Left hindlimb (tissue), 1 donor: ENCODE data around the gene TAF1B.
A peak's percentile ranks its signal among the peaks of the same experiment; 100 is the strongest.
"Not testable (repeated sequence)": the region's sequence is repeated elsewhere in the genome, so short reads cannot be mapped to it uniquely, and the experiment has no call there.

Experiments used
- DNase-seq: peaks from one replicate; pipeline ENCODE4 v3.0.0-alpha.2; 2018

The TAF1B gene

DNA sequence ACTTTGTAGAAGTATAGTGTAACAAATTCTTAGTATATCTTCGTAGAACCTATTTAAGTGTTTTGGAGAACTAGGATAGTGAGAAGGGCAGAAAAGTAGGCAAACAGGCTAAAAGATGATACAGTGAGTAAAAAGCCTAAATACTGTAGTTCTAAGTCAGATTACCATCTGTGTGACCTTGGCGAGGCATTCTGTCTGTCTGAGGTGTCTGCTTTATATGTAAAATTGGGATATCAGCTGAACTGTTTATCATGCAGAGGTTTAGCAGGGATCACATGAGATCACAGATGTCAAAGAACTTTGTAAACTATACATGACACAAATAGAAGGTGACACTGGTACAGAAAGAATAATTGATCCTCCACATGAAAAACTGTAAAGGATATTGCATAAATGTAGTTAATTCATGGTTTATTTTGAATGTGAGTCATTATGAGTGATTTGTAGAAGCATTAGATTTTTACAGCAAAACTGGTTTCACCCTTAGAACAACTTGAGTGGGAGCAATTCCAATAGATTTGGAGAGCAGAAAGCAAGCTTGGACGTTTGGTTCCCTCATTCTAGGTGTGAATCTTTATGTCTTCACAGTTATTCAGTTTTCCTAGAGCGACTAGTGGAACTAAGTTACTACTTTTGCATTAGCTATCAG is 41.9 kb downstream of the TAF1B start:
- DNase-seq = no peak

DNA sequence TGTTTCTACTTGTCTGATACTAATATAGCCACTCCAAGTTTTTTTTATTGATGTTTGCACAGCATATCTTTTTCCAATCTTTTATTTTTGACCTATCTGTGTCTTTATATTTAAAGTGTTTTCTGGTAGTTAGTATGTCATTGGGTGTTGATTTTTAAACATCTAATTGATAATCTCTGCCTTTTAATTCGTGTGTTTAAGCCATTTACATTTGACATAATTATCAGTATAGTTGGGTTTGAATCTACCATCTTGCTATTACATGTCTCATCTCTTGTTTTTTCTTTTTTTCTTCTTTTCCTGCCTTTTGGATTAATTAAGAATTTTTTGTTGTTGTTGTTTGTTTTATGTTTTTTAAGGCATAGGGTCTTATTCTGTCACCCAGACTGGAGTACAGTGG is 44.2 kb downstream of the TAF1B start:
- no peak for DNase-seq

DNA sequence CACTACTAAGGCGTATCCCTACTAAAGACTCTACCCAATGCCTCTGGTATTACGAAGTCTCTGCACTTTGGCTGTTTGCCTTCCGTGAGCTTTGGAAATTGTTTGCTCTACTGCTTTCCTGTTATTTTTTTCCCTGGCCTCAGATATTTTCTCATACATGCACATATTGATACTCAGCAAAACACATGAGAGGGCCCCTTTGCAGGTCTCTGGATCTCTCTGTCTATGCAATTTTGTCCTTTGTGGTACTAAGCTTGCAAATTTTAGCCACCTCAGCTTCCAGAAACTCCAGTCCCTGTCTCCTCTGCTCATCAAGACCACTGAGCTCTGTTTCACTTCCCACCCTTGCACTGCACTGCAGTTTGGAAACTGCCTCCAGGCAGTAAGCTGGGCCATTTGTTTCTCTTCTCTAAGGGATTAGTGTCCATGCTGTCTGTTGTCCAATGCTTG is 46.6 kb downstream of the TAF1B start:
- DNase-seq = no peak

DNA sequence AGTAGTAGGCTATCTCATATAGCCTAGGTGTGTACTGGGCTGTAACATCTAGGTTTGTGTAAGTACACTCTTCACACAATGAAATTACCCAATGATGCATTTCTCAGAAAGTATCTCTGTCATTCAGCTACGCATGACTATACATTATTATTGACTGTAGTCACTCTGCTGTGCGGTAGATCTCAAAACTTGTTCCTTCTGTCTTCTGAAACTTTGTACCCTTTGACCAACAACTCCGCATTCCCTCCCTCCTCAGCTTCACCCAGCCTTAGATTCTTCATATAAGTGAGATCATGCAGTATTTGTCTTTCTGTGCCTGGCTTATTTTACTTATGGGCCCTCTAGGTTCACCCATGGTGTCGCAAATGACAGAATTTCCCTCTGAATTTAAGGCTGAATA is 49.0 kb downstream of the TAF1B start:
- DNase-seq = no peak

DNA sequence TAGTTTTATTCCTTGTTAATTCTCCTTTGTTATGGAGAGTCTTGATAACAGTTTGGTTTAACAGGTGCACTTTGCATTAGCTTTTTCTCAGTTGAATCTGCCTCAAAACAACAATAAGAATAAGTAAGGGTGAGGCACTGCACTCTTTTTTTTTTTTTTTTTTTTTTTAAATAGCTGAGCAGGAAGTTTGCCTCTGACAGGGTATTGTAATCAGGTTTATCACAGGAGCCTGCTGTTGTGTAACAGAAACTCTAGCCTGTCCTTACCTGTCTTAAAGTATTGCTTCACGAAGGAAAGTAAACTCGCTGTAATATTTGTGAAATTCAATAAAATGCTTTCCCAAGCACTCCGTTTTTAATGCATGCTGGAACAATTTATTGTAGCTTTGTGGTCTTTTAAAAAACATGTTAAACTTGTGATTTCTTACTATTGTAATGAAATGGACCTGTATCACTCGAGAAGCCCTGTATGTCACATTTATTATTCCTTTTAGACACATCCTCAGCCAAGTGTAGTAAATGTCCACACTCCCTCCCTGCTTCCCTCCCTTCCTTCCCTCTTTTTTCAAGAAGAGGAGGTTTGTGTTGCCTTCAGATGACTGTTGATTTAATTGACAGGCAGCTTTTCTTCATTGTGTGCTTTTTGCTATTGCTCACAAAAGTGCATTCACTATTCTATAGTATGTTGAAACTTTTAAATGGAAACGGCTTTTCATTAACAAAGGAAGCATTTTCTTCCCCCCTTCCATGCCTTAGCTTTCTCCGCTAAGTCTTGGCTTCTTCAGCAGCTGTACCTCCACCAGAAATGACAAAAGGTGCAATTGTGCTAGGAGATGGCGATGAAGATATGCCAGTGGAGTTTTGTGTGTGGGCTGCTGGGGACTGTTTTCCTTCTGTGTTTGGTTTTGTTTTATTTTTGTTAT is 52.7 kb downstream of the TAF1B start:
- DNase-seq = no peak

DNA sequence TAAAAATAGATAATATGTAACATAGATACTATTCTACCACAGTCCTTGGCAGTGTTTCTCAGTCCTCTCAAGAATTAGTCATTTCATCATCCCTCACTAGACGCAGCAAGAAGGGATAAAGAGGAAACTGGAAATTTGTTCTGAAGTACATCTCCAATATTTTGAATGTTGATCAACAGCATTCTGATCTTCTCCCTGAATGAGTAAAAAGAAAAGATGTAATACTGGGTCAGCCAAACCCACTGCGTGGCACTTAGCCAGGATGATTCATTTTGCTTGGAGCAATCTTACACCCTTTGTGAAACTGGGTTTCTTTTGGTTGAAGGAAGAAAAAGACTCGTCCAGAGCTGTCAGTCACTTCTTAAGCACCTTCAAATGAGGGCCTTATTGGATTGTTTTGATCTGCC is 54.1 kb downstream of the TAF1B start:
- DNase-seq = peak; percentile 61

DNA sequence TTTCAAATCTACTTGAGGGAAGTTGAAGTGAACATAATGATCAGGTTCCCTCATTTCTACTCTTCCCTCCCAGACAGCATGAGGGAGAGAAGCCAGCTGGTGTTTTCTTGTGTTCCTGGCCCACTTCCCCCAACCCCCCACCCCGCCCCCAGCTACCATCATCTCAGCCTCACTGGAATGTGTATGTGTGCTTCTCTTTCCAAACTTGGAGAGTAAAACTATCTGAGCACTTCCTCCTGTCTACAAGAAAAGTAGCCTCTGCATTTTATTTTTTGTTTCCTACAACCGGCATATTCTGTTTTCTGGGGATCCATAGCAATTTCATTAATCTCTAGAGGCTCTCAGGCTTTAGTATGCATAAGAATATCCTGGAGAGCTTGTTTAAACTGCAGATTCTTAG is 54.6 kb downstream of the TAF1B start:
- DNase-seq = peak; percentile 40

DNA sequence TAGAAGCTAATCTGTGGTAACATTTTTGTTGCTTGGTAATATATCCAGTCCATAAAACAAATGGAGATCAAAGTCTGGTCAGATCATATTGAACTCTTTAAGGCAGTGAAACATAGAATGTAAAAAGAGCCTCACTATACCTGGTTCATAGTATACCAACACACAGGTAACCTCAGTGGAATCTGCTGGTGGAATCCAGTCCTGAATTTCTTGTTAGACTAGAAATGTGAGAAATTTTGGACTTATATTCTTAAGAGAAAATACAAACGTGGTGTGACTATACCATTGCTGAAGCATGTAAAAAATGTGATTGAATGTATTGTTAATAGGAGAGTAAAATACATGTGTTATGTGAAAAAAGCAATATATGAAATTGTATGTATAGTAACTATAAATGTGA is 62.1 kb downstream of the TAF1B start:
- no peak for DNase-seq

DNA sequence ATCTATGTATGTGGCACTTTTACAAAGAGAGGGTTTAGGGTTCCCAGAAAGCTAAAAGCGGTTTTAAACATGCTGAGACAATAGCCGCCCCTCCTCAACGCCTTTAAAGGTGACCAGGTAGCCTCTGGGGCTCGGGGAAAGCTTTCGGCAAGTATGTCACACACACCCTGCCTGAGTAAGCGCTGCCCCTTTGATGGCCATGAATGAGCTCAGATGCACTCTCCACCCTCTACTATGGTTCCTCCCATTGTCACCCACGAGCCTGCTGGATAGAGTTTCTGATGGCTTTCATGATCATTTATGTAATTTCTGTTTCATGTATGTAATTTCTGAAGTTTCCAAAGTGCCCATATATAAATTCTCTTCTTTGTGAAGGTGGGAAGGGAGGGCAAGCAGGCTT is 64.1 kb downstream of the TAF1B start:
- DNase-seq = no peak

DNA sequence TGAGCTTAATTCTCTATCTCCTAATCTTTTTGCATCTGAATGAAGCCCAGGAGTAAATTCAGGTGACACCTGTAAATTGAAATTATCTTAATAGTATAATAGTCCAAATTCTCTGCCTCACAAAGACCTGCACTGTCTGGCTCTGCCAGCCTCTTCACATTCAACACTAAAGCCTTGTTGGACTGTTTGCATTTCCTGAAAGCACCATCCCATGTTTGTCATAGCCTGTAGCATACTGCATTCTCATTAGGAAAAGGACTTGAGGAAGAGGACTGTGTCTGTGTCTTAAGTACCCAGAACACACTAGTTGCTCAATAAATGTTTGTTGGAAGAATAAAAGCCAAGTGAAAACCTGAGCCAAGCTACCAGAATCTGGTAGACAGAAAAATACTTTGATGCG is 65.4 kb downstream of the TAF1B start:
- DNase-seq = no peak

DNA sequence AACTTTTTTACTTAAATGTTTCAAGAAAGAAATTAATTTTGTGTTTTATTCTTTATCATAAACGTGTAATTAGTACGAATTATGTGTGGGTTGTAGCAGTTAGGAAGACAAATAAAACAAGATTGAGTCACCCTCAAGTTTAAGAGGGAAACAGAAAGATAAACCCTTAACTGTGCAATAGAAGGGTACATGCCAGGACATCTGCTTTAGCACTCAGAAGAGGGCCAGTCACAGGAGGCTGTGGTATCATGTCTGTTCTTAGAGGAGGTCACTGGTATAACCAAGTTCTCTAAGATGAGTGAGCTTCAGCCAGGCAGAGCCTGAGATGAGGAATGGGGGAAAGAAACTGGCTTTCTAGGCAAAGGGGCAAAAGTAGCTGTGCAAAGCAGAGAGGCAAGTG is 65.8 kb downstream of the TAF1B start:
- DNase-seq = no peak

DNA sequence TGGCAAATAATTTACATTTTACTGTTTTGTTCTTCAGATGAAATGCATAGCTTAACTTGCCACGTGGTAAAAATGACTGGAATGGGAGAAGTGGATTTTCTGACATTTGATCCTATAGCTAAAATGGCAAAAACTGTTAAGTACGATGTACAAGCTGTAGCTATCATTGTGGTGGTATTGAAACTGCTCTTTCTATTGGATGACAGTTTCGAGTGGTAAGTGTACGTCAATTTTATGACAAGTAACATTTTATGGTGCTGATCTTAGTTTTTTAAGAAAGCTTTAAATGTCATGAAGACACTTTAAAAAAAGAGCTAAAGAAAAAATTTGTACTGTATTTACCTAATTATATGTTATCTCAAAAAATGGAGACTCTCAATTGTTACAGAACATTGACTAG is 67.4 kb downstream of the TAF1B start:
- no peak for DNase-seq

DNA sequence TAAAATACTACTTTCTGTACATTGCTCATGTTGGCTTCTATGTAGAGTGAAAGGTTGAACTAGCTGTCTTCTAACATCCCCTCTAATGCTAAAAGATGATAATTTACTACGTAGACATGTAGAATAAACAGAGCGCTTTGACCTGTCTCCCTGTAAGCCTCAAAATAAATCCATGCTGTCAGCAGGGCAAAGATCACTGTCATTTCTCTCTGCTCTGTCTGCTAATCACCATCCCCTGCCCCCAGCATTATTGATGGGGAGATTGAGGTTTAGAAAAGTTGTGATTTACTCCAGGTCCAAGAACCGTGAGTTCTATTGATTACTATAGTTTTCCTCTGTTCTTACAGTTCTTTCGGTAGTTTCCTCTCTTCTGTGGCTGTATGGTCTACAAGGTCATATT is 69.2 kb downstream of the TAF1B start:
- no peak for DNase-seq

DNA sequence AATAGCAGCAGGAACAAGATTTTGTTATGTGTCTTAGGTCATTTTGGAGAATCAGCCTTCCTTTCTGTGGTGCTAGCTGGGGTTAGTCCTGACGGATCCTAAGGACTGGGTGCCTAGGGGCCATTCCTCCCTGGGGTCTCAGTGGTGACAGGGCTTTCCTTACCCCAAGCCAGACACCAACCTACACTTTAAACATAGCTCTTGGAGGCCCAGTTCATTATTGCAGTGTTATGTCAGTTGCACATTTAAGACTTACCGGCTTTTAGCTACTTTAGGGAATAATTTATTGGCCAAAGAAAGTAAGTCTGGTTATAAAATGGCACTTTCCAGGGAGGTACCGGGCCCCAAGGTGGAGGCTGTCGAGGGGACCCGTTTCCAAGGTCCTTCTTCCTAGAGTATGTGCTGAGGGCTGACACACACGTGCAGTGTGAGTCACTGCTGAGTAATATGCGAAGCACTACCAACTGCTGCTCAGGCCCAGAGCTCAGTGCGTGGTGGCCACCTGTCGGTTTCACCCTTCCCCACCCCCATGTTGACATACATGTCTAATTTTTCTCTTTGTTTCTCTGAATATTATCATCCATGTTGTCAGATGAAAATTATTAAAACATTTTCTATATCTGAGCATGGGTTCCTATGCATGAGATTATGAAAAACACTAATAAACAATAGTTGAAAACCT is 71.3 kb downstream of the TAF1B start:
- DNase-seq = no peak

DNA sequence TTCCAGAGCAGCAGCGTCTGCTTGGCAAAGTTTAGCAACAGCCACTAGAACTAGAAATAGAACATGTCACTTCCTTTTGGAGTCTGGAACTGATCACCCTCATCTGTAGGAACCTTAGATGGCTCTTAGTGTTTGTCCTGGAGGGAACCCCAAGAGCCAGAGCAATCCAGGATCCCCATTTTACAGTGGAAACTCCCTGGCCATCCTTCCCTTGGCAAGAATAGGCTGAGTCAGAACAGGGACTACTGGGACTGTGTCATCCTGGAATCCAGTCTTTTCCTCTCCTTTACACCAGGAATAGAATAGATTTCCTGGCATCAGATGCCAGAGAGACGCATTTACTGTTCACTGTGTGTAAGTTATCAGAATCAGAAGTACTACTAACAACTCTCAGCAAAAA is 75.0 kb downstream of the TAF1B start:
- DNase-seq = no peak

DNA sequence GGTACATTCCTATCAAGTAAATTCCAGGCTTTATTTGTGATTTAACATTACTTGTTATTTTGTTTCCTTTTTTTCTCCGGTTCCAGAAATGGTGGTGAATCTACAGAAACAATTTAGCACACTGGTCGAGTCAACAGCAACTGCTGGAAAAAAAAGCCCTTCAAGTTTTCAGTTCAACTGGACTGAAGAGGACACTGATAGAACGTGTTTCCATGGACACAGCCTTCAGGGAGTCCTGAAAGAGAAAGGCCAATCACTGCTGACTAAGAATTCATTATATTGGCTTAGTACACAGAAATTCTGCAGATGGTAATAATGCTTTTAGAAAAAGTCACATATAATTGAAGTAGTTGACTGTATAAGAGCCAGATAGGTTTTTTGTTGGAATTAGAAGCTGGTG is 76.2 kb downstream of the TAF1B start:
- DNase-seq = no peak

DNA sequence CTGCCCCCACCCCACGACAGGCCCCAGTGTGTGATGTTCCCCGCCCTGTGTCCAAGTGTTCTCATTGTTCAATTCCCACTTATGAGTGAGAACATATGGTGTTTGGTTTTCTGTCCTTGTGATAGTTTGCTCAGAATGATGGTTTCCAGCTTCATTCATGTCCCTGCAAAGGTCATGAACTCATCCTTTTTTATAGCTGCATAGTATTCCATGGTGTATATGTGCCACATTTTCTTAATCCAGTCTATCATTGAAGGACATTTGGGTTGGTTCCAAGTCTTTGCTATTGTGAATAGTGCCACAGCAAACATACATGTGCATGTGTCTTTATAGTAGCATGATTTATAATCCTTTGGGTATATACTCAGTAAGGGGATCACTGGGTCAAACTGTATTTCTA is 83.7 kb downstream of the TAF1B start:
- DNase-seq = not testable (repeated sequence)

DNA sequence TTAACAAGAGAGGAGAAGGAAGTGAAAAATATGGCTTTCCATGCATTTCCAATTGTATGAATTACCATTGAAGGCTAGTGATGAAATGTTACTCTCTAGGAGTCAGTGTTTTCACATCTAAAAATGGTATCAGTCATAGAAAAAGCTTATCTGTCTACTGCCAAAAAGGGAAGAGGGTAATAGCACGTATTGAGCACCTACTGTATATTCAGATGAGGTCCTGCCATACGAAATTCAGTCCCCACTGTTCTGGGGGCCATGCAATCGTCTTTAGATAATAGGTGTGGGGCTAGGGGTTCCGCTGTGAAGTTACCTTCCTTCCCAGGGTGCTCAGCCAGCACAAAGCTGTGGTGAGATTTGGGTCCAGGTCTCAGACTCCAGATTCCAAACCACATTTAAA is 94.0 kb downstream of the TAF1B start:
- DNase-seq = no peak

DNA sequence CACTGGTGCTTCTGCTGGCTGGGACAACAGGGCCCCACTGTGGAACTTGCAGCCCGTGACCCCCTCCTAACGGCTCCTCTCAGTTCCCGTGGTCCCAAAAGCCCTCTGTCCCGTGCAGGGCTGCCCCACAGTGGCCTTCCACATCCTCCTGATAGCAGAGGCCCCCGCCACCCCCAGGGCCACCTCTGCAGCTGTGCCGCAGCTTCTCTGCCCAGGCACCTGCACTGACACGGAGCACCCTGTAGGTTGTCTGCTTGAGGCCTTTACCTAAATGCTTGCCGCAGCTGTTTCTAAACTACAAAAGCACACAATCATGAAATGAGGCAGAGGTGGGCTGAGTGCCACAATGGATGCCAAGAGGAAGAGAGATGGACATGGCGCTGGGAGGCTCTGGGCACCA is 94.7 kb downstream of the TAF1B start:
- DNase-seq = no peak

DNA sequence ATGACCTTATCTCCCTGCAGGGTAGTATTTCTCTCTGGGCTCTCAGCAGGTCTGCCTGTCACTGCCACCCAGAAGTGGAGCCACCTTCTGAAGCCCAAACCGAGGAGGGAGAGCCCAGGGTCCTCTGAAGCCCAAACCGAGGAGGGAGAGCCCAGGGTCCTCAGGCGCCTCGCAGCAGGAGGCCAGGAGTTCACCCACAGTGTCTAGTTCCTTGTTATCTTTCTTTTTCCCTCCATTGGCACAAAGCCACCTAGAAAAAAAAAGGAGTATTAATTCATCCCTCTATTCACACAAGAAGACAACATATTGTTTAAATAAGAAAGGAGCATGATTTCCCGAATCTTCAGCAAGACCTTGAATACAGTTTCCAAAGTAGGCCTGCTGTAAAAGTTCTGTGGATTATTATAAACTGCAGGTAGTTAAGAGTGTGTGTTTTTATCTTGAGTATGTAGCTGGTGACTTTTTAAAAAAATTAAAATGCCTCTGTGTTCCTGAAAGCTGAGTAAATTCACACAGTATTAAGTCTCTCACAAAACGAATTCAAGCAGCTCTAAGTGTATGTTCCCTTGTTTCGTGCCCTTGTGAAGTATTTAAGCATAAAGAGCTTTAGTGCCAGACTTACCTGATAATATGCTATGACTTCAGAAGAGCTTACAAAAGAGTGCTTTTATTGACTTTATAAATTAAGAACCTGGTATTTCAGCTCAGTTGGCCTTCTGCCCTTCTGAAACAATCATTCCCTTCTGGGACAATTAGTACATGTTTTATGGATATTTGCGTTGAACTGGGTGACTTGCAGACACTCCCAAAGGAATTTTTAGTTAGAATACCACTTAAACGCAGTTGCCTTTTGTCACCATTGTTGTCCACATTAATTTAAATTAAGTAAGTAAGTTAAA is 96.6 kb downstream of the TAF1B start:
- no peak for DNase-seq

DNA sequence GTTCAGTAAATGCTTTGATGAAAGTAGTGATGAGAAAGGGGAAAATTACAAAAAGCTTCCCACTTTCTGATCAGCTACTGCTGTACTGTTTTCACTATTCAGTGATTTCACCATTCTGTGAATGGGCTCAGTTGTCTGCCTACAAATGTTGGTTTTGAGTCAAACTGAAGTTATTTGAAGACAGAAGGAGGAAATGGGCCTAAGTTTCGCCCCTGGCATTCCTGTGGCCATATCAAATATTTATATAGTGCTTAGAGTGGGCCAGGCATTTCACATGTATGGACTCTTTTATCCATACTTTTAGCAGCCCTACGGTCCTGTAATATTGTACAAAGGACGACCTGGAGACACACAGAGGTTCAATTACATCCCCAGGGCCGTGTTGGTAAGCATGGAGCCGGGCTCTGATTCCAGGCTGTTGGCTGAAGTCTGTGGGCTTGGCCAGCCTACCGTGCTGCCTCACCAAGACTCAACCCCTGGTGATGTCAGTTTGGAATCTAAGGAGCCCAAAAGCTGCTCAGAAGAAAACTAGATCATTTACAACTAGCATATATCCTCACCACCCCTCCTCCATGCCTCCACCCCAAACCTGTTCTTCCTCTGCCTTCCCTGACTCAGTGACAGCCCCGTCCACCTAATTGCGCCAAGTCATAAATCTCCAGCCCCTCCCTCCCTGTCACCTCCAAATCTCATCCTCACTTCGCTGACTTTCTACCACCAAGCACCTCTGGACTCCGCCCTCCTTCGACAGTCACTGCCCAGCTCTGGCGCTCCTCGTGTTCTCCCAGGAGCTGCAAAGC is 98.1 kb downstream of the TAF1B start:
- no peak for DNase-seq

DNA sequence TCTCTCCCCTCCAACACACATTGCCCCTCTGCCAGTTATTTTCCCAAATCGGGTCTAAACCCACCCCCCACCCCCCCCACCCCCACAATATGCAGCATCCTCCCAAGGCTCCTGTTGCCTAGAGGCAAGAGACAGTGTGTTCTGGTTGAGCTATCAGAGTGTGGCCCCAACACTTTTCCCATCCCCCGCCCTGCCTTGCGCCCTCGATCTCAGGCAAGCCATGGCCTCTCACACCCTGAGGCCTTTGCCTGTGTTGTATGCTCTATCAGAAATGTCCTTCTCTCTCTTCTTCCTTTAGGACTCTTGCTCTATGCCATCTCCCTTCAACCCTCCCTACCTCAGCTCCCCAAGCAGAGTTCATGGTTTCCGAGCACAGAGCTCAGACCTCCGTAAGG is 98.7 kb downstream of the TAF1B start:
- no peak for DNase-seq
